RWPE1 (cell line): ENCODE results near the gene DBF4B.
"Not testable (repeated sequence)": the region's sequence is repeated elsewhere in the genome, so short reads cannot be mapped to it uniquely, and the experiment has no call there.

Experiments
- CTCF ChIA-PET: fragments of 350-600 bp; sonication (Branson Sonifier 250); formaldehyde crosslinking; extraction: SDS; loops from one replicate; lab custom pipeline; 2021; lab: Yijun Ruan, JAX
- POLR2A ChIA-PET: fragments of 400-600 bp; formaldehyde crosslinking; extraction: SDS; loops from one replicate; lab custom pipeline; 2020; ENCODE audit warnings: antibody characterized with exemption; ENCODE audit not compliant: low non-redundant PET; lab: Yijun Ruan, JAX
- DNase-seq: peaks from one replicate; pipeline ENCODE4 v3.0.0; 2012; ENCODE audit warnings: low spot score
- H3K27ac ChIP-seq: fragments of 450-650 bp; 2 replicates; pipeline ENCODE4 v1.5.1; 2017
- TF ChIP-seq, protein P1 (sequence below): fragments of 450-650 bp; conservative IDR thresholded peaks from 2 replicates; pipeline ENCODE4 v1.5.1; 2017; ENCODE audit warnings: low read depth, mild to moderate bottlenecking

Gene DBF4B

GRCh38 chr17:44751806-44752205 is 43.3 kb downstream of the DBF4B start:
- no peak overlapping the region; the same call in 1 of the 2 replicates for H3K27ac ChIP-seq
- TF ChIP-seq, protein P1, sequence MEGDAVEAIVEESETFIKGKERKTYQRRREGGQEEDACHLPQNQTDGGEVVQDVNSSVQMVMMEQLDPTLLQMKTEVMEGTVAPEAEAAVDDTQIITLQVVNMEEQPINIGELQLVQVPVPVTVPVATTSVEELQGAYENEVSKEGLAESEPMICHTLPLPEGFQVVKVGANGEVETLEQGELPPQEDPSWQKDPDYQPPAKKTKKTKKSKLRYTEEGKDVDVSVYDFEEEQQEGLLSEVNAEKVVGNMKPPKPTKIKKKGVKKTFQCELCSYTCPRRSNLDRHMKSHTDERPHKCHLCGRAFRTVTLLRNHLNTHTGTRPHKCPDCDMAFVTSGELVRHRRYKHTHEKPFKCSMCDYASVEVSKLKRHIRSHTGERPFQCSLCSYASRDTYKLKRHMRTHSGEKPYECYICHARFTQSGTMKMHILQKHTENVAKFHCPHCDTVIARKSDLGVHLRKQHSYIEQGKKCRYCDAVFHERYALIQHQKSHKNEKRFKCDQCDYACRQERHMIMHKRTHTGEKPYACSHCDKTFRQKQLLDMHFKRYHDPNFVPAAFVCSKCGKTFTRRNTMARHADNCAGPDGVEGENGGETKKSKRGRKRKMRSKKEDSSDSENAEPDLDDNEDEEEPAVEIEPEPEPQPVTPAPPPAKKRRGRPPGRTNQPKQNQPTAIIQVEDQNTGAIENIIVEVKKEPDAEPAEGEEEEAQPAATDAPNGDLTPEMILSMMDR: no peak
- DNase-seq: no peak
- CTCF ChIA-PET: interaction anchor here (1.0 kb wide), 1 partner anchor 12 kb away, joined by 4 read pairs; no protein-coding TSS in a partner anchor
- POLR2A ChIA-PET: no interaction called here

DNA sequence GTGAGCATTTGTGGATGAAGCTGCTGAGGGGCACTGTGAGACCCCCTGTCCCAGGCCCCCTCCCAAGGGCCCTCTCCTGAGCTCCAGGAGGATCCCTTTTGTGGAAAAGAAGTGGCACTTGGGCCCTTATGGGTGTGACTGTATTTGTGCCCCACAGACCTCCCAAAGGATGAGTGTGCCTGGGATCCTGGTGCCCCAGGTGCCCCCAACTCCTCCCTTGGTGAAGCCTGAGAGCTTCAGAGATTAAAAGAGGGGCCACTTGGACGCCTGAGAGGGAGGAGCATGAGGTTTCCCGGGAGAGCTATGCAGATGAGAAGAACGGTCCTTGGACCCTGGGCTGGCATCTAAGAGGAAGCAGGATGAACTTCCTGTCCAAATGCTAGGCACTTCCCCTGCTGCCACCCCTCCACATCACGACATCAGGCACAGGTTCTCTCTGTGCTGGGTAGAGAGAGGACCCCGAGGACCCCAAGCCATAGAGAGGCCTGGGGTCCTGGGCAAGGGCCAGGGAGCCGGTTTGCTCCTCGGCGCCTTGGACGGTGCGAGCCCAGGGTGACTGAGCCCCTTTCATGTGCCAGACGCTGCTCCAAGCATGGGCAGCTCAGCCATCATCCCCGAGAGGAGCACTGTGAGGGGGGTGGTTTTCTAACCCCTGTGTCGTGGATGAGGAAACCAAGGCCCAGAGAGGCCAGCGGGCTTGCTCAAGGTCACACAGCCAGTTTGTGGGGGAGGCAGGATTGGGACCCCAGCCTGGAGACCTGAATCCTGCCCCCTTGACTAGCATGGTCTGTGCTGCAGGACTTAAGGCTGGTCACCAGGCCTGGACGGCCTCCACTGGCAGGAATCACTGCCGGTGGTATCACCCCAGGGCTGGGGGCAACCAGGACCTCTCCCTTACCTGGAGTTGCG is 44.7 kb downstream of the DBF4B start:
- H3K27ac ChIP-seq: no peak overlapping the region
- no peak for DNase-seq
- TF ChIP-seq, protein P1: no peak
- POLR2A ChIA-PET: no interaction called here
- CTCF ChIA-PET: interaction anchor here (0.6 to 1.0 kb wide), 2 partner anchors 11 to 27 kb away, joined by 3 to 4 read pairs; no protein-coding TSS in a partner anchor

DNA sequence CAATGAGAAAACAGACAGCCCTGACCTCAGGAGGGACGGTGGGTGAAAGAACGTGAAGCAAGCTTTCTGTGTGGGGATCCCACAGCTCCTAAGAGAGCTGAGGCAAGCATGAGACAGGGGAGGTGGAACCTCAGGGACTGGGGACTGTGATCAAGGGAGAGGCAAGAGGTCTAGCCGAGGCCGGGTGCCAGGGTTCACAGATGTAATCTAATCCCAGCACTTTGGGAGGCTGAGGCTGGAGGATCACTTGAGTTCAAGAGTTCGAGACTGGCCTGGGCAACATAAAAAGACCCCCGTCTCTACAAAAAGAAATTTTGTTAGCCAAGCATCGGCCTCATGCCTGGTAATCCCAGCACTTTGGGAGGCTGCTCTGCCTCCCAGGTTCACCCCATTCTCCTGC is 45.8 kb downstream of the DBF4B start:
- POLR2A ChIA-PET: no interaction called here
- DNase-seq: no peak
- TF ChIP-seq, protein P1: no peak
- no peak overlapping the region for H3K27ac ChIP-seq
- CTCF ChIA-PET: no interaction called here

DNA sequence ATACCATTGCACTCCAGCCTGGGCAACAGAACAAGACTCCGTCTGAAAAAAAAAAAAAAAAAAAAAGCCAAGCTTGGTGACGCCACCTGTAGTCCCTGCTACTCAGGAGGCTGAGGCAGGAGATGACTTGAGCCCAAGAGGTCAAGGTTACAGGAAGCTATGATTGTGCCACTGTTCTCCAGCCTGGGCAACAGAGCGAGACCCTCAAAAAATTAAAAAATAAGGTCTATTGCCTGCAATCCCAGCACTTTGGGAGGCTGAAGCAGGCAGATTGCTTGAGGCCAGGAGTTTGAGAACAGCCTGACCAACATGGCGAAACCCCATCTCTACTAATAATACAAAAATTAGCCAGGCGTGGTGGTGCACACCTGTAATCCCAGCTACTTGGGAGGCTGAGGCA is 46.7 kb downstream of the DBF4B start:
- DNase-seq, POLR2A ChIA-PET, H3K27ac ChIP-seq, CTCF ChIA-PET: not testable (repeated sequence)

- no peak overlapping the region for H3K27ac ChIP-seq
- ChIA-PET CTCF (interaction anchor here (0.6 kb wide), 1 partner anchor 35 kb away, joined by 4 read pairs; no protein-coding TSS in a partner anchor), POLR2A (no interaction called here)
- TF ChIP-seq, protein P1: no peak
- DNase-seq: no peak
Measured at GRCh38 chr17:44757045-44757917, 48.8 kb downstream of the DBF4B start.

DNA sequence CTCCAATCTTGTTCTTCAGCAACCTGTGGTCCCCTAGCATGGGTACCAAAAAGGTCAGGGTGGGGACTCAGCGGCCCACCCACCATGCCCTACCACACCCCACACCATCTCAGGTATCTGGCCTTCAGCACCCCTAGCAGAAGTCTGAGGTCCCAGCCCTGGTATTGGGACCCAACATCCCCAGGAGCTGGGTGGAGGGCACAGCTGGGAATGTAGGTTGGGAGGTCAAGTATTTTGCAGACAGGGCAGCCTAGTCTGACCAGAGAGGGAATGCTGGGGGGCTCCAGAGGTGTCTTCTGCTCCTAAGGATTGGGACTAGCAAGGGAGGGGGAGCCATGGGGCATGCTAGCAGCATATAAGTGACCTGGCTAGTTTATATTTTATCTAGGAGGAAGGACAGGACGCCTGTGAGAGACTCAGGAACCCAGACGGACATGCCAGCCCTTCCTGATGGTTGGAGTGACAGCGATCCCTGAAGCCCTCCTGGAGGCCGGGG is 49.5 kb downstream of the DBF4B start:
- ChIA-PET CTCF (no interaction called here), POLR2A (no interaction called here)
- H3K27ac ChIP-seq: no peak overlapping the region
- TF ChIP-seq, protein P1: no peak
- no peak for DNase-seq
